SK-MEL-5 (cell line): ENCODE results near the gene CPD. TPM values are rescaled to one million over a fixed set of nuclear protein-coding genes. Genes with fewer than 3 reads are reported as not detected.
"Not testable (repeated sequence)": the region's sequence is repeated elsewhere in the genome, so short reads cannot be mapped to it uniquely, and the experiment has no call there.

Source experiments
- DNase-seq: peaks from one replicate; pipeline ENCODE4 v3.0.0-alpha.2; 2016; ENCODE audit warnings: low read depth, low spot score
- in situ Hi-C: cut with HindIII; loops from 2 replicates; pipeline ENCODE4 v1.10.0; 2016; ENCODE audit warnings: low sequenced_read_pairs, high pct_unique_total_duplicates, low pct_unique_long_range_greater_than_20kb
- total RNA-seq: library from RNA; depleted of rRNA; stranded (reverse); fragments of >200 nt; shearing (Covaris generic); gene quantifications from 2 replicates; pipeline ENCODE4 v1.2.3, GENCODE V29; 2014

The CPD gene
- total RNA-seq, 1 experiment from 2014 or later: 41.9 TPM

GRCh38 chr17:30454635-30455034, 75.9 kb downstream of the CPD start:
- in situ Hi-C loops: no loop called here

GRCh38 chr17:30458371-30458770, 79.6 kb downstream of the CPD start:
- in situ Hi-C loops: no loop called here
- DNase-seq: no peak

More at GRCh38 chr17:30454635-30455034, 75.9 kb downstream of the CPD start:
- peak; percentile 50 for DNase-seq

GRCh38 chr17:30458797-30459413, 80.2 kb downstream of the CPD start:
- in situ Hi-C loops, DNase-seq: not testable (repeated sequence)

- in situ Hi-C loops: no loop called here
- DNase-seq: no peak
These were observed 89.7 kb downstream of the CPD start for GRCh38 chr17:30468465-30468864.

GRCh38 chr17:30472238-30472890, 93.6 kb downstream of the CPD start:
- DNase-seq: no peak
- in situ Hi-C loops: no loop called here

- no peak for DNase-seq
- in situ Hi-C loops: no loop called here
These were observed 96.5 kb downstream of the CPD start for GRCh38 chr17:30475206-30475605.

- in situ Hi-C loops: no loop called here
- no peak for DNase-seq
These were observed 98.0 kb downstream of the CPD start for GRCh38 chr17:30476726-30477082.

GRCh38 chr17:30477083-30477773, 98.5 kb downstream of the CPD start, which contains the start of gene GOSR1:
Gene GOSR1, plus strand, starts transcription at chr17:30477408. Its CDS starts 26 bp downstream, at chr17:30477434.
- in situ Hi-C loops: no loop called here
- DNase-seq: peak; percentile 95

- DNase-seq: peak; percentile 12
- in situ Hi-C loops: no loop called here
These were observed 99.0 kb downstream of the CPD start for GRCh38 chr17:30477774-30478115.

GRCh38 chr17:30482555-30482954, 103.8 kb downstream of the CPD start:
- no peak for DNase-seq
- in situ Hi-C loops: no loop called here

GRCh38 chr17:30483159-30483558, 104.4 kb downstream of the CPD start:
- DNase-seq: no peak
- in situ Hi-C loops: no loop called here

GRCh38 chr17:30493780-30494179, 115.1 kb downstream of the CPD start:
- in situ Hi-C loops: no loop called here
- DNase-seq: no peak

- in situ Hi-C loops: no loop called here
- no peak for DNase-seq
These were observed 116.9 kb downstream of the CPD start for GRCh38 chr17:30495586-30495985.

- no peak for DNase-seq
- in situ Hi-C loops: no loop called here
These were observed 124.8 kb downstream of the CPD start for GRCh38 chr17:30503558-30503957.

- no peak for DNase-seq
- in situ Hi-C loops: no loop called here
These were observed 127.2 kb downstream of the CPD start for GRCh38 chr17:30505868-30506417.

- in situ Hi-C loops: no loop called here
These were observed 127.8 kb downstream of the CPD start for GRCh38 chr17:30506481-30506880.

GRCh38 chr17:30513346-30513745, 134.6 kb downstream of the CPD start:
- in situ Hi-C loops: no loop called here
- no peak for DNase-seq

More at GRCh38 chr17:30506481-30506880, 127.8 kb downstream of the CPD start:
- DNase-seq: peak; percentile 22

- no peak for DNase-seq
- in situ Hi-C loops: no loop called here
These were observed 136.3 kb downstream of the CPD start for GRCh38 chr17:30514895-30515596.
